ENCODE data around the gene SLC7A8.

DNA sequence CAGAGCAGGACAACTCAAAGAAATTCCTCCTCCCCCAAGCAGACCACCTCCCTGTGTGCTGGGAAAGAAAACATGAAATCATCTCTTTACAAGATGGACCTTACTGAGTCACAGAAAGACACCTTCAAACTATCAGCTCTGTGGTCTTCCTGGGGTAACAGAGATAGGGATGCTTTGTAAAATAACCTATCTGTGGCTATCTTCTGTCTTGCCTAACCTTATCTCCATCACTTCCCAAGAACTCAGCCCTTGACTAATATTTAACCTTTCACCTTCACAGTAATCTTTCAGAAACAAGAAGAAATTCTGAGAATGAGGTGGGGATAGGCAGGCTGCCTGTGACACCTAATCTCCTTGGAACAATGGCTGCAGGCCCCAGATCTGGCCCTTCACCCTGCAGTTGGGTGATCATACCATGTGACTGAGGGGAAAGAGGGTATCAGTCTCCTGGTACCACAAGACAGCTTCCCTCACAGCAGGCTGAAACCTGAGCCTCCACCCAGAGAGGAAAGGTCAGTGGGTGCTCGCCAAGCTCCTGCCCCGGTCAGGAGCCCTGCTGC is 37.0 kb downstream of the SLC7A8 start:
- TF ChIP-seq TAF1 (IDR thresholded peaks at IDR 0.05; ENCODE audit: borderline replicate concordance, insufficient read depth, low read length) (no peak), POLR2AphosphoS5 (IDR thresholded peaks at IDR 0.05; ENCODE audit: low read depth, low read length) (no peak), SIN3A (IDR thresholded peaks at IDR 0.05; ENCODE audit: borderline replicate concordance, insufficient read depth, low read length) (no peak)

Measured in PFSK-1 (cell line).